GM19193 (cell line): ENCODE data around the gene ASXL2.

Experiments used
- POLR2A ChIP-seq: IDR thresholded peaks from 4 replicates; pipeline ENCODE4 v1.6.1; 2011; ENCODE audit not compliant: insufficient read depth, insufficient read length; ENCODE audit errors: extremely low read depth

ASXL2 gene

DNA sequence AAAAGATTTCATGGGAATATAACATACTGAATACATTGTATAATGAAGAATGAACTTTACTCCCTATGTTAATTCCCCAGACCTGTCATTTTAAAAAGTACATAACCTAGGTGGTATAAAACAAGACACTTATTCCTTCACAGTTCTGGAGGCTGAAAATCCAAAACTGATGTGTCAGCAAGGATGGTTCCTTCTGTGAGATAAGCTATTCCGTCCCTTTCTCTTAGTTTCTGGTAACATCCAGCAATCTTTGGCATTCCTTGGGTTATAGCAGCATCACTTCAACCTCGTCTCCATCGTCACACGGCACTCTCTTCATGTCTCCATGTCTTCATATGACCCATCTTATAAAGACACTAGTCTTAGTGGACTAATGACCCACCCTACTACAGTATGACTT, 93.9 kb downstream of the ASXL2 start:
- TF ChIP-seq POLR2A: no peak

DNA sequence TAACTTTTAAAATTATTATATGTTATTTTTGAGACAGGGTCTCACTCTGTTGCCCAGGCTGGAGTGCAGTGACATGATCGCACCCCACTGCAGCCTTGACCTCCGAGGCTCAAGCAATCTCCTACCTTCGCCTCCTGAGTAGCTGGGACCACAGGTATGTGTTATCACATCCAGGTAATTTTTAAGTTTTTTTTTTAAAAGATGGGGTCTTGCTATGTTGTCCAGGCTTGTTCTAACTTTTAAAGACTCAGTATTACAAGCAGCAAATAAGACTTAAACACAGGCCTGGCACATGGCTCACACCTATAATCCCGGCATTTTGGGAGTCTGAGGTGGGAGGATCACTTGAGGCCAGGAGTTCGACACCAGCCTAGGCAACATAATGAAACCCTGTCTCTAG, 101.2 kb downstream of the ASXL2 start:
- no peak for TF ChIP-seq POLR2A

DNA sequence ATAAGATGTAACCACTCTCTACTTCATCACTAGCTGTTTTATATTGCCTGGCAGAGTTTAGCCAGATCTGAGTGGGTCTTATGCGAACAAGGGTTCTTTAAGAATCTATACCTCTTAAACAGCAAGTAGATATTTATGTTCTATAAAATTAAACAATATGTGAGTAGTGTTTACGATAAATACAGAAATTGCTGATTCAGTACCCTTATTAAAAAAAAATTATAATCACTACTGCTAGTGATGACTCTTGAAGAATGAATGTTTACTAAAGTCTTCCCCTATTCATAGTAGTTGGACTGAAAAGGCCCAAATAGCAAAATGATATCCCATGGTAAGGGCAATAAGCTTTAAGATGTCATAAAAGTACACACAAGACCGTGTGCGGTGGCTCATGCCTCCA, 106.2 kb downstream of the ASXL2 start:
- no peak for TF ChIP-seq POLR2A

DNA sequence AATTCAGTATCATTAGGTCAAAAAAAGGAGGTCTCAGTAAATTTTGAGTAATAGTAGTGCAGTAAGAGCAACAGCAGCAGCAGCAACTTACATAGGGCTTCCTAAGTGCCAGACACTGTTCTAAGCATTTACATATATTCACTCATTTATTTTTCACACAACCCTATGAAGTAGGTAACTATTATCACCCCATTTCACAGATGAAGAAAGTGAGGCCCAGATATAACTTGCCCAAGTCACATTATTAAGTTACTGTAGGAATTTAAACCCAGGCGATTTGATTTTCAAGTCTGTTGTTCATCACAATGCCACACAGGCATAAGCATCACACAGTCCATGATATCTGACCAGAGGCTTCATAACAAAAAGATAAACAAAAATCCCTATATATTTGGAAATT, 114.7 kb downstream of the ASXL2 start:
- no peak for TF ChIP-seq POLR2A

DNA sequence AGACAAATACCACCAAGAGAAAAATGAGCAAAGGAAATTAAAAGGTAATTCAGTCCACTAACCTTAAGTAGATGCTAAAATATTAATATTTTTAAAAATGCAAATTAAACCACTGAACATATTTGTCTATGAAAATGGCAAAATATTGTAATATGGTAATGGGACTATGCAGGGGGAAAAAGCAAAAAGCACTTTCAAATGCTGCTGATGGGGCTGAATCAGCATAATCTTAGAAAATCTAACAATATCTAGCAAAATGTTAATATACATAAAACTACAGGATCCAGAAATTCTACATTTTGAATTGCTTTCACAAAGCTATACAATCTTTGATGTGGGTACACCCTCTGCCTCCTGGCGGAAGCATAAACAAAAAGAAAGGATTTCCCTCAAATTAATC, 118.0 kb downstream of the ASXL2 start:
- no peak for TF ChIP-seq POLR2A

DNA sequence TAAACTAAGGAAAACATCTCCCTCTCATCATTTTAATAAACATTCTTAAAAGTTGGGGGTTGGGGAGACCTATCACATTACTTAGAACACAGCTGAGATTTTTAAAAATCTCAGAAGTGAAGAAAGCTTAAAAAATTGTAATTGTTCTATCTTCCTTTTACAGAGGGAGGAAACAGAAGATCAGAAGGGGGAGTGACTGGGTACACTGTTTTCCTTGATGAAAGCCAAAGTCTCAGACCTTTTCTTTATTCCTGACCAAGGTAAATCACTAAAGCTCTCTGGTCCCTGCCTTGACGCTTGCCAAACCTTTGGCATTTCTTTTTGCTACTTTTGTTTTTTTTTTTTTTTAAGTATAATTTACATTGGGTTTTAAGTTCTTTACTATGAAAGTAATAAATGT, 119.9 kb downstream of the ASXL2 start:
- no peak for TF ChIP-seq POLR2A

DNA sequence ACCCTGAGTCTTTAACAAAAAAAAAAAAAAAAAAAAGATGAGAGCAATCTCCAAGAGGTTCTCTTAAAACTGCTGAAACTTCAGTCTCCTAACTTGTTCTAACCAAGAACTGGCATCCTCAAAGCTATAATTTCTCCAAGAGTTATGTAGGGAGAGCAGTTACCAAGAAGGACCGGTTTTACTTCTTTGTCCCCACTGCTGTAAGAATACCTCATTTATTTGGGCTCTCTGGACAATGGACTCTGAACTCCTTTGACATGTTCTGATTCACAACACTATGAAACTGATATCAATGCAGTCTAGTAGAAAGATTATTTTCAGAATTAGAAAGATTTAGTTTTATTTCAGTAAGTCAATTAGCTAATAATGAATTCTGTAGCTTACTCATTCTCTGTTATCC, 120.4 kb downstream of the ASXL2 start:
- TF ChIP-seq POLR2A: no peak

DNA sequence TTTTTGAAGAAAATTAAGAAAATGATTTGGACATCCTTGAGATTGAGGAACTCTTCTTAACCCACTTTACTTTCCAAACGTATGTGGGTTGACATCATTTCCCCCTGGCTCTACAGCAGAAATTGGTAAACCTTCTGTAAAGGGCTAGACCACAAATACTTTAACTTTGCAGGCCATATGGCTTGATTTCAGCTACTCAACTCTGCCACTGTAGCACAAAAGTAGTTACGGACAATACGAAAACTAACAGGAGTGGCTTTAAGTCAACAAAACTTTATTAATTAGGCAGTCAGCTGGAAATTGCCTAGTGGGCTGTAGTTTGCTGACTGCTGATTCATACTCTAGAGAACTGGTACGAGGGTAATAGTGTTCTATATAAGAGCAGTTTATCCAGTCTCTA, 121.8 kb downstream of the ASXL2 start:
- TF ChIP-seq POLR2A: no peak

DNA sequence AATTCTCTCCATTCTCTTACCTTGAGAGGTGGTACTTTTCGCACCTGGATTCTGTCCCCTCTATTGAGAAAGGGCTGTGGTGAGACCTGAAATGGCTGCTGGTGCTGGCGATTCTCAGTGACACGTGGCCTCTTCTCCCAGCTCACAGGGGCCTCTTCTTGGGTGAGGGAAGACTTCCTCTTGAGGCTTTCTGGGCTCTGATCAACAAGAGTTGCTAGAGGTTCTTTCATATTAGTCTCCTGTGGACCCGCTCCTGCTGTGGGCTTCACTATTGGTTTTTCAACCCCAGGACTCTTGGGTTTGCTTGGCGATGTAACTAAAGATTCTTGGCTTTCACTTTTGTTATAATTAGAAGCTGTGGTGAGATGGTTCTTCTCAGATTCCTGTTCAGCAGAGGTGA, 128.6 kb downstream of the ASXL2 start:
- TF ChIP-seq POLR2A: no peak

DNA sequence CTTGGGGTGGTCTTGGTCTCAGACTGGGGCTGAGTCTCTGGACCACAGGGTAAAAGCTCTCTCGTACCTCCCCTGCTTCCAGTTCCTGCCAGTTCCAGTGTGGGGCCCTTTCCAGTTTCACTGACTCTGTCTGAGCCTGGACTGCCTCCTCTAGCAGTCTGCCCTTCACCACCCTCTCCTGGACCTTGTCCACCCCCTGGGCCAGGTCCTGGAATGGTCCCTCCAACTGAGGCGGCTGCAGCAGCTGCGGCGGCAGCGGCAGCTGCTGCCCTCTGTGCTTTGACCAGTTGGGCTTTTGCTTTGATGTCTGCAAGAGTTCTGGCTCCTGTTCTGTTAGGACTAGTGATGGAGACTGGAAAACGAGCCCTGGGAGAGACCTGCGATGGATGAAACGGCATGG, 134.2 kb downstream of the ASXL2 start:
- no peak for TF ChIP-seq POLR2A

DNA sequence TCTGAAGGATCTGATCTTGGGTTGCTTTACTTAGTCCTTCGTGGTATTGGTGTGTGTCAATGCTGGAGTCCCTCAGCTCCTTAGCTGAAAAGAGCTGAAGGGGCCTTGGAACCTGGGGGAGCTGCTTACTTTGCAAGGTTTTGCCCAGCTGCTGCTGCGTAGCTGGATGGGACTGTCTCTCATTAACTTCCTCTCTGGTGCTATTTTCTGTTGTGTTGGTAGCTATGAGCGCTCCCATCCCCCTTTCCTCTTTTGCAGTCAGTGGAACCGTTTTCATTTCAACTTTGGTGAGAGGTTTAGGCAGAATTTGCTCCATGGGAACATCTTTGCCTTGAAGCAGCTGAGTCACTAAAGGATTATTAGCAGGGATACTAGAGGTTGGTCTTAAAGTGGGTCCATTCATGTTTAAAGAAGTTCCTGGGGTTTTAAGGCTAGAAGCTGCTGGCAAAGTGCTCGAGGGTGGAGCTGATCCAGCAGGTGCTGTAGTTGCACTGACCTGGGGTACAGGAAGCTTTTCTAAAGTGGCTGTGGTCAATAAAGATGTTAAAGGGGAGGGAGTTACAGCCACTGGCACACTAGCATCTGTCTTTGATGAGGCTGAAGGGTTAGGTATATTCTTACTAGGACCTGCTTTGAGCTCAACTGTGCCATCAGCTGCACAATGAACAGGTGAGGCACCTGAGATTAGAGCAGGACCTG, 135.0 kb downstream of the ASXL2 start:
- TF ChIP-seq POLR2A: no peak

DNA sequence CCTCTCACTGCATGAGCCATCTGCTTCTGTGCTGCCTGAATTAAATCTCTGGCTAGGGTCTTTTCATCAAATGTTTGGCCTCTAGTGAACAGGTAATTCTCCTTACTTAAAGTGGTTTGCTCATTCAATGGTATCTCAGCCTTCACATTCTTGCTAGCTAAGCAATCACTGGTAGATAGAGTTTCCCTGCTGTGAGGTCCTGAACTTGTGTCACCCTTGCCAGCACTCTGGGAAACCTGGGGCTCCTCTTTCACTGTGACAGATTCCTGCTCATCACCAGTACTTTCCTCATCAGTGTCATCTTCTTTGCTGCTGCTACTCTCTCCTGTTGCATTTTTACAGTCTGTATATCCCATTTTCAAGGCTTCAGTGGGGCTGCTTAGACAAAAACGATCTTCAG, 135.8 kb downstream of the ASXL2 start:
- TF ChIP-seq POLR2A: no peak

DNA sequence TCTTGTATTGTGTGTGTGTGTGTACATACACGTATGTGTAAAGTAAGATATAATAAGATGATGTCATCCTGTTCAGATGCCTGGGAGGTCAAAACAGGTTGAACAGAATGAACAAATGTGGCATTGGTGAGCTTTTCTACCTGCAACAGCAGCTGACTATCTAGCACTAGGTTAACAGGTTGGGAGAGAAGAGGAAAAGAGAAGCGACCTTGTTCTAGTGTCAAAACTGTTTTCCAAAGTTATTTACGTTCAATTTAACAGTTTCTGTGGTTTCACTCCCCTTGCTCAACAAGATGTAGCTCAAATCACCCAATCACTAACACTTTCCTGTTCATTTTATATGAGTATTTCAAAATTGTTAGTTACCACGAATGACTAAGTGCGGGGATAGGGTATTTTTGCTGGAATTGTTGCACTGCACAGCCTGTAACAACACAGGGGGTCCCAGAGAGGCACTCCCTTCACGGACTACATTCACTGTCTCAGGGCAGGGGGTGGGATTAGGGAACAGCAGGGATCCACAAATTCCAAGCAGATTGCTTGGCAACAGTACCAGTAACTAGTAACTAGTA, 137.4 kb downstream of the ASXL2 start:
- TF ChIP-seq POLR2A: no peak

DNA sequence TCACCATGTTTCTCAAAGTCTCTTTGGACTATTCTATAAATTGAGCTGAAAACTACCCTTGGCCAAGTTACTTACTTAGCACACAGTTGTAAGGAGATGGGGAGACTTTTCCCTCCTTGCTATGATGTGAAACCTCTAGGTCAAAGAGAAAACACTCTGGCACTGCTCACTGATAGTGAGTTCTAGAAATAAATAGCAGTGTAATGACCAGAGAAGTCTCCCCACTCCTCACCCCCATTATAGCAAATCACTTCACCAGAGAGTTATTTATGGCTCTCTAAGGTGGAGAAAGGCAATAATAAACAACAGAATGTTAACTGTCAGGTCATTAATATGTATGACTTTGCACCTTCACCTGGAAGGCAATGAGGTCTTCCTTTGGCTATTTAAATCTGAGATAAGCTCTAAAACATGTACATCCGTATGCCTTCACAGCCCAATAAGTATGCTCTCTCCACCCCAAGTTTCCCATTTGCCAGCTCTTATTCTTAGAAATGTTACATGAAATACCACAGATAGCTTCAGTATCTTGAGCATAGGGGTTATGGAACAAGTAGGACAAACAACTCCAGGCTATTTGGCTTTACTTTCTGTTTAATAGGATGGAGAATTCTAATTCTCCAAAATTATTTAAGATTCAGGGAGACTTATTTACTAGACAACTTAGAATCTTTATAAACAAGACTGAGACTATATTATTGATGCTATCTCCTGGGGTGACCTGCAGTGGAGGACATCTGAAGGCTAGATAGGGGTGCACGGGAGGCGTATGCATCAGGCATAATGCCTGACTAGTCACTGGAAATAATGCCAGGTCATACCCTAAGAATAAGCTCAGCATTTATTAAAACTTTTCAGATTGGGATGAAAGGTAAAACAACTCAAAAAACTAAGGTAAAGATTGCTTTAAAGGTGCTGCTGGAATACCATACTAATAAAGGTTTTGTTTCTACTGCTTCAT, 139.6 kb downstream of the ASXL2 start:
- TF ChIP-seq POLR2A: no peak

DNA sequence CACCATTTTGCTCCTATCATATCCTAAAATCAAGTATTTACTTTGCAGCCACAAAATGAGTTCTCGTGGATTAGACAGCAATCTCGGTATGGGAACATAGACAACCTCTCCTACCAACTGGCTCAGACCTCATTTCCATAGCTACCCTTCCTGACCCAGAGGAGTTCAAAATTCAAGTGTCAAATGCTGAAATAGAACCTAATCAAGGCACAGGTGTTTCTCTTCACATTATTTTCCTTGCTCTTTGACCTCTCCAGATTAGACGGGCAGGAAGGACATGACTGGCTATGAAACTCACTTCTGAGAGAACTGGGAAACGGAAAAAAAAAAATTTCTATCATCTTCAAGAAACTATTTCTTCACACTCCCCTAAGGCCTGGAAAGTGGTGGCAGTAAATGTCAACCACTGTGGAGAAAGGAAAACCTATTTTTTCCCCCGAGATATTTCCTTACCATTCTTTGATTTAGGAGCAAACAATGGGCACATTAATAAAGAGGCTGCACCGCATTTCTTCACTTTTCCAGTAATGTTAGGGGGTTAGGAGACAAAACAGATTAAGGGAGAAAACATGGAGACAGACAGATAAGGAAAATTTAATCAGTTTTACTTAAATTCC, 141.3 kb downstream of the ASXL2 start:
- TF ChIP-seq POLR2A: no peak
